HG03025 (cell line): ENCODE data around the gene SNAPC2.
"Not testable (repeated sequence)": the region's sequence is repeated elsewhere in the genome, so short reads cannot be mapped to it uniquely, and the experiment has no call there.

Source experiments
- ATAC-seq: cut with Tn5 transposase; IDR thresholded peaks from one replicate; pipeline ENCODE4 v1.9.1; 2021; ENCODE audit warnings: mild to moderate bottlenecking, moderate library complexity; ENCODE audit not compliant: unreplicated experiment, low FRiP score

The SNAPC2 gene

GRCh38 chr19:7920519-7921301 lies 572 bp downstream of the SNAPC2 start:
- ATAC-seq, result peak; percentile 18

- ATAC-seq, result no peak
Measured at GRCh38 chr19:7921302-7921966, 1.3 kb downstream of the SNAPC2 start.

- ATAC-seq, result no peak
Measured at GRCh38 chr19:7921967-7922835, 2.1 kb downstream of the SNAPC2 start.

GRCh38 chr19:7922836-7923195 lies 2.7 kb downstream of the SNAPC2 start:
- ATAC-seq, result no peak

- ATAC-seq, result no peak
Measured at GRCh38 chr19:7923295-7924191, 3.4 kb downstream of the SNAPC2 start.

- ATAC-seq, result no peak
Measured at GRCh38 chr19:7924241-7924640, 4.1 kb downstream of the SNAPC2 start.

- no peak for ATAC-seq
Measured at GRCh38 chr19:7924651-7925170, 4.6 kb downstream of the SNAPC2 start.

- ATAC-seq, result no peak
Measured at GRCh38 chr19:7925171-7925851, 5.2 kb downstream of the SNAPC2 start.

GRCh38 chr19:7926021-7926726 lies 6.0 kb downstream of the SNAPC2 start, which contains the start of gene CTXN1:
Gene CTXN1, minus strand, starts transcription at chr19:7926135. Its CDS starts 597 bp downstream, at chr19:7925538.
- ATAC-seq, result no peak

- ATAC-seq, result no peak
Measured at GRCh38 chr19:7926727-7927604, 6.8 kb downstream of the SNAPC2 start.

GRCh38 chr19:7927605-7928333 lies 7.6 kb downstream of the SNAPC2 start:
- no peak for ATAC-seq

- ATAC-seq, result no peak
Measured at GRCh38 chr19:7928334-7928706, 8.2 kb downstream of the SNAPC2 start.

GRCh38 chr19:7928741-7929701 lies 8.9 kb downstream of the SNAPC2 start:
- no peak for ATAC-seq

- ATAC-seq, result not testable (repeated sequence)
Measured at GRCh38 chr19:7930030-7930429, 9.9 kb downstream of the SNAPC2 start.

GRCh38 chr19:7930765-7931164 lies 10.6 kb downstream of the SNAPC2 start:
- ATAC-seq, result no peak
